Activated naive CD4-positive, alpha-beta T cell treated with anti-CD3 and anti-CD28 coated beads, Interleukin-2, amount 50 U/mL, for 72 hours (primary cell): Measurements from ENCODE around the gene ST7. TPM values are rescaled to one million over a fixed set of nuclear protein-coding genes. Genes with fewer than 3 reads are reported as not detected.
A peak's percentile ranks its signal among the peaks of the same experiment; 100 is the strongest.
"Not testable (repeated sequence)": the region's sequence is repeated elsewhere in the genome, so short reads cannot be mapped to it uniquely, and the experiment has no call there.

Experiments used
- ATAC-seq, 2 donors: fragments of 150-1000 bp; cut with Tn5 transposase; 2 replicates each; pipeline ENCODE4 v1.10.0; 2021; ENCODE audit warnings: mild to moderate bottlenecking in 2 of 2, moderate library complexity in 2 of 2
- DNase-seq, 2 donors: peaks; one replicate each; pipeline ENCODE4 v3.0.0; 2021 to 2022; ENCODE audit warnings: low spot score in 2 of 2
- H3K27ac Mint-ChIP-seq, 2 donors: one replicate each; pipeline ENCODE4 v1.8.0; 2022; ENCODE audit warnings: mild to moderate bottlenecking in 2 of 2, mixed read lengths in 2 of 2
- H3K36me3 Mint-ChIP-seq, 2 donors: one replicate each; pipeline ENCODE4 v1.8.0; 2022; ENCODE audit warnings: mixed read lengths in 2 of 2
- H3K9me3 Mint-ChIP-seq, 2 donors: one replicate each; pipeline ENCODE4 v1.8.0; 2022; ENCODE audit warnings: mixed read lengths in 2 of 2
- total RNA-seq, 2 donors: library from RNA; stranded (reverse); gene quantifications; one replicate each; pipeline ENCODE4 v1.2.3, GENCODE V29; 2022

The ST7 gene
- total RNA-seq, 2 donors from 2014 or later: 4.0 to 5.8 TPM

DNA sequence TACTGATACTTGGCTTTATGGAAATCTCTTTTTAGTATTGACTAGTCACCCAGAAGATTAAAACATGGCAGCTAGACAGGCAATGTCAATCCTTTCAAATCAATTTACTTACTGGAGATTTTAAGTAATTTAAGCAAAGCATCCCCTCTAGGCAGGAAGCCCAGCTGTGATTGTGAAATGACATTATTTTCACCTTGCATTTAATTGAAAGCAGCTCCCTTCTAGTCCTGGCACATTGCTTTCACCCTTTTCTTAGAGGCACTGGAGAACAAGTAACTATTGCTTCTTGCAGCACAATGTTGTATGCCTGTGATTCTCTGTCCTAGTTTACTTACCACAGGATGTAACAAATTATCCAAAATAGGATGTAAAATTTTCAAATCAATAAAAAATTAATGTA is 13.3 kb downstream of the ST7 start:
- ATAC-seq: no peak
- Mint-ChIP-seq H3K9me3 (peaks cover 3 to 4% of the 10 kb centered on the region in 2 donors), H3K36me3 (peaks cover 0 to 5% of the 10 kb centered on the region in 2 donors), H3K27ac (no peak overlapping the region)
- no peak for DNase-seq

DNA sequence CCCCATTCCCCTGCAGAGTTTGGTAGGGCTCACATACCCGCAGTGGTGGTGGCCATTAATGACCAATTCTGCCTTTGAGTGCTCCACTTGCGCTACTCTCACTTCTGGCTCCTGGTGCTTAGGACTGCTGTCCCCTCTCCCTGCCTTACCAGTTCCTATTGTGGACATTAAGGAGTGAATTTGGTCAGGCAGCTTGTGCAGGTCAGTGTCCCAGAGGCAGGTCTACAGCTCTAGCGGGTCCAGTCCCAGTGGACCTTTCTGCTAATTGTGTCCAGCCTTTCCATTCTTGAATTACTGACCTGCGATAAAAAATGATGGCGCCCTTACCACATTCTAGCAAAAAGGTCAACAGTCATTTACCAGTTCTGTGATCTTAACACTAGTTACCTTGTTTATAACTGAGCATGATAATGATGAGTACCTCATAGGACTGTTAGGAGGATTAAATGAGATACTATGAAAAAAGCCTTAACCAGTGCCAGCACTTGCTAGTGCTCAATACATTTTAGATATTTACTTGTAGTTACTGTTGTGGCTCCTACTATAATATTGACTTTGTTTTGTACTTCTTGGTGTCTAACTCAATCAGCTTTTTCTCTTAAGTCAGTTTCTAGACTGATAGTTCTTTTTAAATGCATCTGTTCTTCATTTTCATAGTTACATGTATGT is 14.1 kb downstream of the ST7 start:
- no peak for ATAC-seq
- no peak for DNase-seq
- Mint-ChIP-seq H3K36me3 (no peaks in the 10 kb centered on the region), H3K27ac (no peak overlapping the region), H3K9me3 (no peaks in the 10 kb centered on the region)

DNA sequence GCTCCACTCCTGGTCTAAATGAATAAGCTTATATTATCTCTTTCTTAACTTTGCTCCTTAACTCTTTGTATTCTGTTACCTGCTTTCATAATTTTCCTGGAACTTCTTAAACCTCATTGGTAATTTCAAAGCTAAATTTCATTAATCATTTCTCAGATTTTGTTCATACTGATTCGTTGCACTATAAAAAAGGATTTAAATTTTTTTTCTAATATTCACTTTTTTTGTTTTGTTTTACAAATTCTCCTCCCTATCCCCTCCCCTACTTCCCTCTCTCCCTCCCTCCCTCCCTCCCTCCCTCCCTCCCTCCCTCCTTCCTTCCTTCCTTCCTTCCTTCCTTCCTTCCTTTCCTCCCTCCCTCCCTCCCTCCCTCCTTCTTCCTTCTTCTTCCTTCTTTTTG is 14.7 kb downstream of the ST7 start:
- ATAC-seq (no peak), DNase-seq (no peak)
- Mint-ChIP-seq H3K9me3 (no peaks in the 10 kb centered on the region), H3K36me3 (no peaks in the 10 kb centered on the region), H3K27ac (no peak overlapping the region)

DNA sequence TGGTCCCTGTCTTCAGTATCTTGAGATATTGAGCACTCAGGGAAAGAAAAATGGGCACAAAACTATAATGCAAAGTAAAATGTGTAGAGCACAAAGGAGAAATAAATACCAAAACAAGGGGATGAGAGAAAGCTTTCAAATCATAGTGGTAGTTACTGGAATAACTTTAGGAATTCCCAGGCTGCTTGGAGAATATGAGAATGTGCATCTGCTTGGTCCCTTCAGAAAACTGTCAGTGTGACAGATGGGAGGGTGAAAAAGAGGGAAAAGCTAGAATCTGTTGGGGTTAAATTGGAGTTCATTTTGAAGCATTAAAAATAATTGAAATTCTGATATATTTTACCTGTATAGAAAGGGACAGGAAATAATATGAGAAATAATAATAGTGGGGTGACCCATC is 15.3 kb downstream of the ST7 start:
- H3K36me3 Mint-ChIP-seq: no peaks in the 10 kb centered on the region
- H3K27ac Mint-ChIP-seq: no peak overlapping the region
- H3K9me3 Mint-ChIP-seq: no peaks in the 10 kb centered on the region
- DNase-seq (no peak), ATAC-seq (no peak)

DNA sequence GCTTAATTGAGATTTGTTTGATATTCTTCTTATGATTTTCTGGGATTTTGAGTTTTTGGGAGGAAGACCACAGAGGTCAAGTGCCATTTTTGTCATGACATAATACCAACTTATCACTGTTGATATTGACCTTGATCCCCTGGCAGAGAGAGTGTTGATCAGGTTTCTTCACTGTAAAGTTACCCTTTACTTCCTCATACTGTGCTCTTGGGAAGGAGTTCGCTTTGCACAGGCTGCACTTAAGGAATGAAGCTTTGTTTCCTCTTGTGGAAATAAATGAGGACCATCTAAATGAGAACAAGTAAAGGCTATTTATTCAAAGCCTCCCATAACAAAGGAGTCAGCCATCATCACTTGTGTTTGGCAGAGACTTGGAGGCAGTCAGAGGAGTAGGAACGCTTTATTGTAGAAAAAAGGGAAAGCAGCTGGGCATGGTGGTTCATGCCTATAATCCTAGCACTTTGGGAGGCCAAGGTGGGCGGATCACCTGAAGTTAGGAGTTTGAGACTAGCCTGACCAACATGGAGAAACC is 16.1 kb downstream of the ST7 start:
- ATAC-seq (no peak), DNase-seq (no peak)
- Mint-ChIP-seq H3K27ac (no peak overlapping the region), H3K9me3 (no peaks in the 10 kb centered on the region), H3K36me3 (no peaks in the 10 kb centered on the region)

DNA sequence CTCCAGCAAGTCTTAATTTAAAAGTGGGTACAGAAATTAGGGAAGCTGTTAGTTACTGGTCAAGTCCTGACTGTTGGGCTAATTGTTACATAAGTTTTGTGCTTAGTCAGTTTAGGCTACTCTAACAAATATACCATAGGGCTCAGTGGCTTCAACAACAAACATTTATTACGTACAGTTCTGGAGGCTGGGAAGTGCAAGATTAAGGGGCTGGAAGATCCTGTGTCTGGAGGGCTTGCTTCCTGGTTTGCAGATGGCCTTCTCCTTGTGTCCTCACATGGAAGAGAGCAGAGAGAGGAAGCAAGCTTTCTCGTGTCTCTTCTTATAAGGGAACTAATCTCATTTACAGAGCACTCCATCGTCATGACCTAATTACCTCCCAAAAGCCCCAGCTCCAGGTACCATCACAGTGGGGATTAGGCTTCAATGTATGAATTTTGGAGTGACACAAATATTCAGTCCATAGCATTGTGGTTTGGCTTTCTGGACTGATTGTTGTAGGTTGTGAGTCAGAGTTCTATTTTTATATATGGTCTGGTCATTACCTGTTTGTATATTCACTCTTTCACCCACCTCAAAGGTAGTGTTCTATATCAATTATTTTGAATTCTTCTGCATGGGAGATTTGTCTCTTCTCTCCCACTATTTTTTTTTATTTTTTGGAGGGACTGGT is 17.1 kb downstream of the ST7 start:
- Mint-ChIP-seq H3K27ac (no peak overlapping the region), H3K36me3 (no peaks in the 10 kb centered on the region), H3K9me3 (peaks cover 0 to 4% of the 10 kb centered on the region in 2 donors)
- no peak for ATAC-seq
- DNase-seq: no peak

DNA sequence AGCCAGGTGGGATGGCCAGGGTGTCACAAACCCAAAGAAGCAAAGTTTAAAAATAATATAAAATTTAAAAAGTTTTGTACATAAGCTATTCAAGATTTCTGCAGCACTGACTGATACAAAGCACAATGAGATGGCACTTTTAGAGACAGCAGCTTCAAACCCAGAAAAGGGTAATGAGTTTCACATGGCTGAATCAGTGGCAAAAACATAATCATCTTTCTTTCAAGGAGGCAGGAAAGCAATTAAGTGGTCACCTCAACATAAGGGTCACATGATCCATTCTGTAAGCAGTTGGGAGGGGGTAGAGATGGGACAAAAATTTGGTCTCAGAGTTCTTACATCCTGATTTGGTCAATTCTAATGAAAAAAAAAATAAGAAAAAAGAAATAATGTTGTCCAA is 17.9 kb downstream of the ST7 start:
- not testable (repeated sequence) for H3K27ac Mint-ChIP-seq, DNase-seq, ATAC-seq, H3K9me3 Mint-ChIP-seq, H3K36me3 Mint-ChIP-seq

DNA sequence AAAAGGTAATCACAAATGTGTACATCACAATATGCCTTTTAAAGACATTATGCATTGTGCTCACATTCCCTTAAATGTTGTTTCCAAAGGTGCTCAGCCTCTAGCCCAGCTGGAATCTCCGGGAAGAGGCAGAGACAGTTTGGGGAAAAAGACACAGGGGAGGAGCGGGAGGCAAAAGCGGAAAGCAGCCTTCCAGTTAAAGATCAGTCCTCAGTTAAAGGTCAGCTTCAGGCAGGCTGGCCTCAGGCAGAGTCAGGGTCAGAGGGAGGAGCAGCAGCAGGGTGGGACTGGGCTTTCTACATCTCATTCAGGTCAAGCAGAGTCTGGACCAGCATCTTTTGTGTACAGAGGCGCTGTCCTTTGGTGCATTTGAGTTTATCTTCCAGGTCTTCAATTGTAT is 18.6 kb downstream of the ST7 start:
- Mint-ChIP-seq H3K27ac (no peak overlapping the region), H3K9me3 (peaks cover 0 to 4% of the 10 kb centered on the region in 2 donors), H3K36me3 (no peaks in the 10 kb centered on the region)
- ATAC-seq (no peak), DNase-seq (no peak)

DNA sequence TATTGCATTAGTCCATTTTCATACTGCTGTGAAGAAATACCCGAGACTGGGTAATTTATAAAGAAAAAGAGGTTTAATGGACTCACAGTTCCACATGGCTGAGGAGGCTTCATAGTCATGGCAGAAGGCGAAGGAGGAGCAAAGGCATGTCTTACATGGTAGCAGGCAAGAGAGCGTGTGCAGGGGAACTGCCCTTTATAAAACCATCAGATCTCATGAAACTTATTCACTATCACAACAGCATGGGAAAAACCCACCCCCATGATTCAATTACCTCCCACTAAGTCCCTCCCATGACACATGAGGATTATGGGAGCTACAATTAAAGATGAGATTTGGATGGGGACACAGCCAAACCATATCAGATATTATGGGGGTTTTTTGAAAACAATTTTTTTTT is 21.7 kb downstream of the ST7 start:
- H3K36me3 Mint-ChIP-seq, DNase-seq, H3K27ac Mint-ChIP-seq, ATAC-seq, H3K9me3 Mint-ChIP-seq: not testable (repeated sequence)

DNA sequence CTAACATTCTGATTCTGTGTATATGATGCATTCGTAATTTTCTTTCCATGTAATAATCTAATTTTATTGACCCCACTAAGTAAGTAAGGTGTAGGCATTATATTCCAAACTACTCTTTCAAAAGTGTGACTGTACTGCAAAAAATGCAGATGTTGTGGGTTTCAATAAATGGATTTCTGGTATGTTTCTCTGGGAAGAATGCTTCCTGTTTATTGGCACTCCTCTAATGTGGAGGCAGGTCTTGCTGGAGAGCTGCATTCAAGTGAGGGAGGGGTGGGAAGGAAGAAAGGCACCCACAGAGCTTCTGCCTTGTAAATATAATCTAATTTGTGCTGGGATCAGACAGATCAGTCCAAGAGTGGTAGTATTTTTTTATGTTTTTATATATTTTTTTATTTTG is 23.9 kb downstream of the ST7 start:
- H3K36me3 Mint-ChIP-seq: no peaks in the 10 kb centered on the region
- no peak for DNase-seq
- no peak overlapping the region for H3K27ac Mint-ChIP-seq
- H3K9me3 Mint-ChIP-seq: peaks cover 0 to 4% of the 10 kb centered on the region in 2 donors
- no peak for ATAC-seq

DNA sequence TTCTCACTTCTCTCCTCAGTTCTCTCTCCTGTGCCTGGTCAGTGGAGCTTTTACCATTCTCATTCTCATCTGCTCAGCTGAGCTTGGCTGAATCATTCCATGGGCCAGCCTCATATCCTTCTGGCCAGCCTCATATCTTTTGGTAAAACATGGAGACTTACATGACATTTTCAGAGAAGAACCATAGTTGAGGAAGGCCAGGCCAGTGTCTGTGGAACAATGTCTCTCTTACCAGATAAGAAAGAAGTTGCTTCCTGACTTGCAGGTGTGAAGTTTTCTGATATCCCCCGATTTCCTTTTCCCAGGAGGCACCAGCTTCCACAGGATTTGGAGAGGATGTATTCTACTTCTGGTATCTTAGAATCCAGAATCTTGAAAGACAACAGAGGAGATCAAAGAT is 24.7 kb downstream of the ST7 start:
- ATAC-seq: no peak
- Mint-ChIP-seq H3K27ac (no peak overlapping the region), H3K9me3 (peaks cover 0 to 4% of the 10 kb centered on the region in 2 donors), H3K36me3 (no peaks in the 10 kb centered on the region)
- DNase-seq: no peak

DNA sequence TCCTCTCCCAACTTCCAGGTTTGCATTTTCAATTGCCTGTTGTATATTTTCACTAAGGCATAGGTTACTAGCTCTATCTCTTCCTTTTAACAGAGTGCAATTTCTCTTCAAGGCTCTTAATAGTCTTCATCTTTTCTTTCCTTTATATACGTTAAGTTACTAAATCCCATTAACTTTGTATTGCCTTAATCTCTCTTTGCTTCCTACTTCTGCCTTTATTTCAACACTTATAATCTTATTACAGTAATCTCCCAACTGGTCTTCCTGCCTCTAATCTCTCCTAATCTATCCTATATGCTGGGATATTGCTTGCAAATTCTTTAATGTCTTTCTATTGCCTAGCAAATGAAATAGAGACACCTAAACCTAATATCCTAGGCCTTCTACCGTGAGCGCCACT is 26.1 kb downstream of the ST7 start:
- peaks cover 0 to 4% of the 10 kb centered on the region in 2 donors for H3K9me3 Mint-ChIP-seq
- ATAC-seq: no peak
- H3K27ac Mint-ChIP-seq: no peak overlapping the region
- H3K36me3 Mint-ChIP-seq: no peaks in the 10 kb centered on the region
- no peak for DNase-seq

DNA sequence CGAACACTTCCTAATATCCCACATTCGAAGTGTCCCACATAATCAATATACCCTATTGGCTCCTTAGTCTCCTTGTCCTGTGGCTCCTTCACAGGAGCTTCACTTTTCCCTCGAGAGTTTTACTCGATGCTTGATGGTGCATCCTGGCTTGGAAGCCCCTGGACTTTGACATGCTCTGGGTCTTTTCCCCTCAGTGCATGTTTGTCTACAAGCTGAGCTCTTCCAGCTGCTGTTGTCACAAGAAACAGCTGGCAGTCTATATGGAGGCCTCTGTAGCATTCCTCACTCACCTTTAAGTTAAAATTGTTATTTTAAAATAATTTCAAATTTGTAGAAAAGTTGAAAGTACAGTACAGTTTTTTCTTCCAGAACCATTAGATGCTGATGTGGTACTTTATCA is 27.1 kb downstream of the ST7 start:
- ATAC-seq: no peak

DNA sequence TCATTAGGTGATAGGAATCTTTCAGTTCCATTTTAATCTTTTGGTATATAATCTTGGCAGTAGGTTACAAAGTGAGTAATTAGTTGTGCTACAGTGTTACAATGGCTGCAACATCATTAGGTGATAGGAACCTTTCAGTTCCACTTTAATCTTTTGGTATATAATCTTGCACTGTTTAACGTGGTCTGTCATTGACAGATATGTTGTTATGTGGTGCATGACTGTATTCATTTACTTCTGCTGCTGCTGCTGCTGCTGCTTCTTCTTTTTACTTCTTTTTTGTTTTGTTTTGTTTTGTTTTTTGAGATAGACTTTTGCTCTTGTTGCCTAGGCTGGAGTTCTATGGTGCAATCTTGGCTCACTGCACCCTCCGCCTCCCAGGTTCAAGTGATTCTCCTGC is 28.6 kb downstream of the ST7 start:
- Mint-ChIP-seq H3K27ac (no peak overlapping the region), H3K36me3 (no peaks in the 10 kb centered on the region), H3K9me3 (no peaks in the 10 kb centered on the region)
- no peak for DNase-seq
- no peak for ATAC-seq

More for the DNA sequence above, 27.1 kb downstream of the ST7 start:
- Mint-ChIP-seq H3K27ac (no peak overlapping the region), H3K36me3 (no peaks in the 10 kb centered on the region), H3K9me3 (no peaks in the 10 kb centered on the region)
- DNase-seq: no peak

DNA sequence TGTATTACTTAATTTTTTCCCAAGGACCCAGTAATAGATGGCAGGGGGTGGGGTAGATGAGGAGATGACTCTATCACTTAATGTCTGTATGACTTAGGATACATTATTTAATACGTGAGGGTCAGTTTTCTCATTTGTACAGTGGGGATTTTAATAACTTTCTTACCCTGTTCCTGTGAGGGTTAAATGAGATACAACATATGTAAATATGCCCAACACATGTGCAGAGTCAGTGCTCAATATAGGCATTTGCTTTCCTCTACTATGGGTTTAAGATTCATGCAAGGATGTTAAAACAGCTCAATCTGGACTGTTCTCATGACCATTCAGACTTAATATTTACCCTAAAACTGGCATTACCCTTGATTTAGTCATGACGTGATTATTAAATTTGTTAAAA is 31.2 kb downstream of the ST7 start:
- H3K9me3 Mint-ChIP-seq: no peaks in the 10 kb centered on the region
- no peak for DNase-seq
- H3K27ac Mint-ChIP-seq: no peak overlapping the region
- H3K36me3 Mint-ChIP-seq: no peaks in the 10 kb centered on the region
- peak in 1 of 2 donors; percentile 18 for ATAC-seq

DNA sequence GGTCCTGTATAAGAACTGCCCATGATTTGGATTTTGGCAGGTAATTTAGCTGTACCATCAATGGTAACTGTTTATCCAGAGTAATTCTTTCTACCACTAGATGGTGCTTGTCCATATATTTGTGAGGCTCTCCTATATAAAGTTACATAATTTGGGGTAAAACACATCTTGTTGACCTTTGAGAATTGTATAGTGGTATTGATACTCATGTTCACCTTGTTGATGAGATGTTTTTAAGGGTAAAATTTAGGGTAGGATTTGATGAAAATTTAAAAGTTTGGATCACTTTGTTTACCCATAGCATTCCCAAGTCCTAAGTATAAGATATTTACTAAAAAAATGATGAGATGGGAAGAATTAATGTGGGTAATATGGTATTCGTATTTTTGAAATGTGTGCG is 31.6 kb downstream of the ST7 start:
- no peaks in the 10 kb centered on the region for H3K9me3 Mint-ChIP-seq
- DNase-seq (no peak), ATAC-seq (peak in 1 of 2 donors; percentile 61)
- H3K27ac Mint-ChIP-seq: no peak overlapping the region
- no peaks in the 10 kb centered on the region for H3K36me3 Mint-ChIP-seq

DNA sequence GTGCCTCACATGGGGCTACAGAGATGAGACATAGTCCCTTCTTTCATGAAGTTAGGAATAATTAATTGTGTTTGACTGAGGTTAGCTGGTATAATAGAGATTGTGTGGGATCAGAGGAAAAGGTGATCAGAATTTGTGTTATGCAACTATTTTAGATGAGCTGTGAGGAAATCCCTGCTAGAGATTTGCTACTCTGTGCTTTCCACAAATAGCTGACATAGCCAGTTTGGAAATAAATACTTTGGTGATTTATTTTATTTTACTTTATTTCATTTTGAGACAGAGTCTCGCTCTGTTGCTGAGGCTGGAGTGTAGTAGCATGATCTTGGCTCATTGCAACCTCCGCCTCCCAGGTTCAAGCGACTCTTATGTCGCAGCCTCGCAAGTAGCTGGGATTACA is 32.3 kb downstream of the ST7 start:
- no peak for ATAC-seq
- Mint-ChIP-seq H3K36me3 (peaks cover 0 to 3% of the 10 kb centered on the region in 2 donors), H3K9me3 (no peaks in the 10 kb centered on the region), H3K27ac (no peak overlapping the region)
- no peak for DNase-seq
